Loucy (cell line): ENCODE measurements around the gene CLTB.

Experiments
- H2AFZ ChIP-seq: fragments of 200-600 bp; sonication (generic); 2 replicates; pipeline ENCODE4 v1.6.0; 2016; ENCODE audit warnings: antibody characterized with exemption, mild to moderate bottlenecking, low read length, moderate library complexity
- H3F3A ChIP-seq: fragments of 200-600 bp; 2 replicates; pipeline ENCODE4 v1.6.0; 2016; ENCODE audit warnings: antibody characterized with exemption, low read depth, mild to moderate bottlenecking
- H3K27me3 ChIP-seq: fragments of 200-600 bp; sonication (generic); 2 replicates; pipeline ENCODE4 v1.6.1; 2014; ENCODE audit warnings: low read length, mild to moderate bottlenecking; ENCODE audit not compliant: insufficient read depth, poor library complexity, severe bottlenecking
- H3K36me3 ChIP-seq: fragments of 200-600 bp; sonication (generic); 2 replicates; pipeline ENCODE4 v1.6.1; 2016; ENCODE audit warnings: low read length; ENCODE audit not compliant: insufficient read depth
- H3K4me1 ChIP-seq: fragments of 200-600 bp; sonication (generic); 2 replicates; pipeline ENCODE4 v1.5.1; 2014; ENCODE audit warnings: low read length, mild to moderate bottlenecking; ENCODE audit not compliant: insufficient read depth, poor library complexity, severe bottlenecking
- H3K4me2 ChIP-seq: fragments of 200-600 bp; sonication (generic); 2 replicates; pipeline ENCODE4 v1.6.0; 2014; ENCODE audit warnings: antibody characterized with exemption, low read length, low read depth, mild to moderate bottlenecking; ENCODE audit not compliant: poor library complexity, severe bottlenecking
- H3K4me3 ChIP-seq: fragments of 200-600 bp; sonication (generic); 2 replicates; pipeline ENCODE4 v1.5.1; 2014; ENCODE audit warnings: low read length, mild to moderate bottlenecking, mixed read lengths; ENCODE audit not compliant: poor library complexity, severe bottlenecking
- H3K79me2 ChIP-seq: fragments of 200-600 bp; sonication (generic); 2 replicates; pipeline ENCODE4 v1.6.1; 2014; ENCODE audit warnings: low read length; ENCODE audit not compliant: insufficient read depth
- H3K9ac ChIP-seq: fragments of 200-600 bp; sonication (generic); 2 replicates; pipeline ENCODE4 v1.6.0; 2014; ENCODE audit warnings: mild to moderate bottlenecking, low read depth, low read length, moderate library complexity; ENCODE audit not compliant: poor library complexity, severe bottlenecking
- H3K9me2 ChIP-seq: fragments of 200-600 bp; sonication (generic); replicated peaks from 2 replicates; pipeline ENCODE4 v1.6.1; 2016; ENCODE audit warnings: low read depth, low read length, mixed read lengths
- H3K9me3 ChIP-seq: fragments of 200-600 bp; sonication (generic); 2 replicates; pipeline ENCODE4 v1.6.1; 2014; ENCODE audit warnings: mild to moderate bottlenecking, antibody characterized with exemption, low read length, low read depth; ENCODE audit not compliant: insufficient read depth
- H4K20me1 ChIP-seq: fragments of 200-600 bp; sonication (generic); 2 replicates; pipeline ENCODE4 v1.6.0; 2014; ENCODE audit warnings: antibody characterized with exemption, low read length, mild to moderate bottlenecking; ENCODE audit not compliant: insufficient read depth, poor library complexity, severe bottlenecking
- CTCF ChIP-seq: fragments of 200-600 bp; sonication (generic); conservative IDR thresholded peaks from 2 replicates; pipeline ENCODE4 v1.5.1; 2014; ENCODE audit warnings: mild to moderate bottlenecking, antibody characterized with exemption, low read length
- EZH2phosphoT487 ChIP-seq: fragments of 200-600 bp; IDR thresholded peaks from 2 replicates; pipeline ENCODE4 v1.6.1; 2018; ENCODE audit warnings: antibody characterized with exemption, mild to moderate bottlenecking, moderate library complexity, borderline replicate concordance

Gene CLTB

GRCh38 chr5:176383248-176383905 lies 33.0 kb downstream of the CLTB start:
- peaks cover 29% of the 10 kb centered on the region for H3K79me2 ChIP-seq
- peaks cover 6% of the 10 kb centered on the region for H3K4me1 ChIP-seq
- no peaks in the 10 kb centered on the region for H3F3A ChIP-seq
- no peaks in the 10 kb centered on the region for H3K9me2 ChIP-seq
- no peak for TF ChIP-seq EZH2phosphoT487
- TF ChIP-seq CTCF, result no peak
- H3K36me3 ChIP-seq, result peaks cover 4% of the 10 kb centered on the region; the same call in 1 of the 2 replicates
- no peak overlapping the region for H3K4me3 ChIP-seq
- H4K20me1 ChIP-seq, result no peaks in the 10 kb centered on the region
- no peak overlapping the region for H3K4me2 ChIP-seq
- H3K27me3 ChIP-seq, result no peaks in the 10 kb centered on the region
- no peaks in the 10 kb centered on the region for H3K9me3 ChIP-seq
- no peak overlapping the region for H3K9ac ChIP-seq
- H2AFZ ChIP-seq, result no peak overlapping the region

GRCh38 chr5:176382721-176383120 lies 33.6 kb downstream of the CLTB start:
- peaks cover 4% of the 10 kb centered on the region; the same call in 1 of the 2 replicates for H3K36me3 ChIP-seq
- H3K9me2 ChIP-seq, result no peaks in the 10 kb centered on the region
- H3K27me3 ChIP-seq, result no peaks in the 10 kb centered on the region
- H3K9me3 ChIP-seq, result no peaks in the 10 kb centered on the region
- TF ChIP-seq CTCF (no peak), EZH2phosphoT487 (no peak)
- H3F3A ChIP-seq, result no peaks in the 10 kb centered on the region
- H4K20me1 ChIP-seq, result no peaks in the 10 kb centered on the region
- H3K4me2 ChIP-seq, result no peak overlapping the region
- H3K4me3 ChIP-seq, result no peak overlapping the region
- H3K79me2 ChIP-seq, result peaks cover 22% of the 10 kb centered on the region
- H2AFZ ChIP-seq, result no peak overlapping the region
- H3K9ac ChIP-seq, result no peak overlapping the region
- peaks cover 6% of the 10 kb centered on the region for H3K4me1 ChIP-seq

GRCh38 chr5:176381979-176382378 lies 34.4 kb downstream of the CLTB start:
- Histone ChIP-seq H3K79me2 (peaks cover 15% of the 10 kb centered on the region), H4K20me1 (no peaks in the 10 kb centered on the region), H3F3A (no peaks in the 10 kb centered on the region), H3K9ac (no peak overlapping the region), H3K36me3 (peaks cover 4% of the 10 kb centered on the region; the same call in 1 of the 2 replicates), H3K9me2 (no peaks in the 10 kb centered on the region), H3K4me2 (no peak overlapping the region), H3K9me3 (no peaks in the 10 kb centered on the region), H3K27me3 (no peaks in the 10 kb centered on the region), H3K4me1 (peaks cover 6% of the 10 kb centered on the region), H3K4me3 (no peak overlapping the region), H2AFZ (no peak overlapping the region)
- no peak for TF ChIP-seq CTCF
